COLO668 (cell line): Measurements from ENCODE around the gene CDS1.
"Not testable (repeated sequence)": the region's sequence is repeated elsewhere in the genome, so short reads cannot be mapped to it uniquely, and the experiment has no call there.

Experiments used
- DNase-seq: peaks from one replicate; lab custom pipeline; 2025; ENCODE audit not compliant: unreplicated experiment; lab: John Stamatoyannopoulos, UW

The CDS1 gene

DNA sequence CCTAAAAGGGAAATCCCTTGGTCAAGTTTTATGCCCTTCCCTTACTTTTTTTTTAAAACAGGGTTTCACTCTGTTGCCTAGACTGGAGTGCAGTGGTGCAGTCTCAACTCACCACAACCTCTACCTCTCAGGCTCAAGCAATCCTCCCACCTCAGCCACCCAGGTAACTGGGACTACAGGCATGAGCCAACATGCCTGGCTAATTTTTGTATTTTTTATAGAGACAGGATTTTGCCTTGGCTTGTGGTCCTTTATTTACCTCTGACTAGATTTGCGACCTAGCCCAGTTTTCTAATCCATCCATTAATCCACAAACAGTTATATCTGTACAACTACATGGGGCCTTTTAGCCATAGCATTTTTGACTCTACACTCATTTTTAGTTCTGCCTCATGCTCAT is 23.7 kb downstream of the CDS1 start:
- DNase-seq: no peak

DNA sequence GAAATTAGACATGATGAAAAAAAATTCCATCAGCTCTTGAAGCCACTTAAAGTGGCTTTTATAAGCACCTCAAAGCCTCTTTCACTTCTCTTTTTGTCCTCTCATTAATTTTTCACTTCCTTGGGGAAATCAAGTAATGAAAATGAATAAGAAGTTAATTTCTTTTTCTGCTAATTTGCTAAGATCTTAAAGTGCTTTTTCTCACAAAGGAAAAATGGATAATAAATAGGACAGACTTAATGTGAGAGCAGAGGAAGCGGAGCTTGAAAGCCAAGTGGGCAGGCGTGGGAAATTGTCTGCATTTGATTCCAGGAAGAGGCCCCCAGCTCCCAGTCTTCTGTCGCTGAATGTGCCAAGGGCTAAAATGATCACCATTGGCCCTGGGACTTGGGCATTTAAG is 28.6 kb downstream of the CDS1 start:
- DNase-seq: no peak

DNA sequence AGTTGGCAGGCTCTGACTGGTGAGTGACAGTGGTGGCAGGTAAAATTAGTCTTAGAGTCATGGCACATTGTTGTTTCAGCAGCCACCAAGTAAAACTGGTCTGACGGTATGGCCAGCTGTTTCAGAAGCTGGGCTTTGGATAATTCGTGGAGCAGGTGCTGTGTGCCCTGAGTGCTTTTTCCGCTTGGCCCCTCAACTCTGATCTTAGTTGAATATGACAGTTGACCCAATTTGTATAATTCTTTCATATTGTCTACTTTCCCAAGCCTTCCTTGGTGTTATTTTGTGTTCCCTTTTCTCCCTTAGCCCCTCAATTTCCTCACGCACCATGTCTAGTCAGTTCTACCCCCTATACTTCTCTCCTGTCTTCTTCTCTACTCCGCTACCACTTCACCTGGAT is 32.0 kb downstream of the CDS1 start:
- no peak for DNase-seq

DNA sequence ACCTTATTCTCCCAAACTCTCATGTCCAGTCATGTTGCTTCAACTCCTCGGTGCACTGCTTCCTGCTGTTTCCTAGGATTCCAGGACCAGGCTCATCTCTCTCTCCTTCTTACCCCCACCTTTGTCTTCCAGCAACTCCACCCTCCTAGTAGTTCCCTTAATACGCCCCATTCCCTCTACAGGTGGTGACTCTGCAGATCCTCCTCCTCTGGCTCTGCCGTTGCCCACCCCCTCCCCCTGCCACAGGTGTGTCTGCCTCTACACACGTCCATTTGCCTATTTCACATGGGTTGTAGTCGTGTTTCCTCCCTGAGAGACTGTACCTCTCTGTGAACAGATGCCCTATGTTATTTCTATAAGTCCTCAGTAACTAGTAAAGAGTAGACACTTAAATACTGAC is 32.4 kb downstream of the CDS1 start:
- no peak for DNase-seq

DNA sequence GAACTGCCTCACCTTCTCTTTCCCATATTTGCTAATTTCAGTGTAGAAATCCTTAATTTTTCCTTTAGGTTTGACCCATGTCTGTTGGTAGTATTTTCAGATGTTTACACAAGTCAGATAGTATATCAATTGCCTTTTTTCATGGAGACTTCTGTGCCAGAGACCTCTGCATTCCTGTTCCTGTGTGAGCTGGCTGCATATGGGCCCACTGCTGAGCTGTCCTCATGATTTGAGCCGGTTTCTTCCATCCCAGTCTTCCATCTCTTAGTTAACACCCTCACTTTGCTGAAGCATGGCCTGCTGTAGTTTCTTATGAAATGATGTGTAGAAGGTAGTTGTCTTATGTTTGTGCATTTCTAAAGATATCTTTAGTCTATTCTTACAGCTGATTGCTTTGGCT is 40.0 kb downstream of the CDS1 start:
- no peak for DNase-seq

DNA sequence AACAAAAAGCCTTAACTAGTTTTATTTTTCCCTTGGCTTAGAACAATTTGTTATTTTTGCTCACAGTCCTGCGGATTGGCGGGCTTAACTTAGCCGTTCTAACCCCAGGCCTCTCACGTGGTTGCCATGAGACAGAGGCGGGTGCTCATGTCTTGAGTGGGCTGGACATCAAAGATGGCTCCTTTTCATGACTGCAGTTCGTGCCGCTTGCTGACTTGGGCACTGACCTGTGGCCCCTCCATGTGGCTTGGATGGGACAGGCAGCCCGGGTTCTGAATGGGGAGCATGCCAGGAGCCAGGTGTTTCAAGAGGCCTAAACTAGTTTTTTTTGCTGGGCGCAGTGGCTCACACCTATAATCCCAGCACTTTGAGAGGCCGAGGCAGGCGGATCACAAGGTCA is 40.7 kb downstream of the CDS1 start:
- DNase-seq: no peak

DNA sequence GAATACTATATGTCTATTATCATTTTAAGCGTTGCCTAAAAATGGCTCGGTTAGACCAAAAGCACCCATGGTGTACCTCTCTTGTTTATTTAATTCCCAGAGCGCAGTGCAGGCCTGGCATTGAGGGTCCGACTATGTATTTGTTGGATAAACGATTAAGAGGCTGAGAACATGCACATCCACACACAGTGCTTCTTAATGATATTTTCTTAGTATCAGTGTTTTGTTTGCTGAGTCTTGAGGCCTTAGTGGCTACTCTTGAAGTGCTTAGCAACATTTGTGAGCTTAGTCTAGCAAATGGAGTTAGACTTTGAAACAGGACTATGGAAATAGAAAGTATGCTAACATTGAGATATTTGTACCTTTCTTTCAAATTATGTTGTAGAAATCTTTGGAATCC is 43.7 kb downstream of the CDS1 start:
- DNase-seq: no peak

DNA sequence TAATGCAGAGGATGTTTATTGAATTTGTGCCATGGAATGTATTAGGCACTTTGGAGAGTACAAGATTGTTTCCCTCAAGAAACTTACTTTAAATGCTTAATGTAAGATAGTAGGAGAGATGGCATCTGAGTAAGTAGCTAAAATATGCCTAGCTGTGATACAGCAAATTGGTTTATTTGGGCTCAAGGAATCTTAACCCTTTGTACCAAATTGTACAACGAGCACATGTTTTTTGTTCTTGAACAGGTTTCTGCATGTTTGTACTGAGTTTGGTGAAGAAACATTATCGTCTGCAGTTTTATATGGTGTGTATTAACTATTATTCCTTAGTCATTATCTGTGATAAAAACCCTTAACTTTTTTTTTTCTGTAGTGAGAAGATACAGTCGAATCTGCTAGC is 48.6 kb downstream of the CDS1 start:
- no peak for DNase-seq

DNA sequence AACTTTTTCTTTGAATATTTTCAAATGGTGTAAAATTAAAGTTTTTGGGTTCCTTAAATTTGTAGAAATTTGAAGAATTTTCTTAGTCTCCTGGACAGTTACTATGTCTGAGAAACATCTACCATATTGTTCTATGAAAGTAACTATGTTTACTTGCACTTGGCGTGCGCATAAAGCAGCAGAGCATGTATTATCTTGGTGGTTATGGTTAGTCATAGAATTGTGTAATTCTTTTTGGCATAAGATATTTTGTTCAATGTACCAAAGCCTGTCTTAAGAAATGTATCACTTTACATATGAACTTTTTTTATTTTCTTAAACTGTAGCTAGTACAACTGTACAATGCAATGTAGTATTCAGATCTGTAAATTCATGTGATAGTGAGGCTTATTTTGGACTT is 49.2 kb downstream of the CDS1 start:
- DNase-seq: no peak

DNA sequence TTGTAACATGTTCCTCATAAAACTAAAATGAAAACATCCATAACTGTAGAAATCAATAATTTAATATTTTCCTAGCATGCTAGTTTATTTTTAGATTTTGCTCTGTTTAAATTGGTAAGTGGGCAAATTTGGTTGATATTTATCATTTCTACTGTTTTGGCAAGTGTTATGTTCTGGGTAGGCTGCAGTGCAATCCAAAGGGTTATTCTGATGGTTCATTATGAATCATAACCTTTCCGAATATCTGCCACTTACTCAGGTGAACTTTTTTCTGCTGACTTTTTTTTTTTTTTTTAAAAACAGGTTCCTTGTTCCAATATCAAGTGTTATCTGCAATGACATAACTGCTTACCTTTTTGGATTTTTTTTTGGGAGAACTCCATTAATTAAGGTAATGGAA is 52.0 kb downstream of the CDS1 start:
- no peak for DNase-seq

DNA sequence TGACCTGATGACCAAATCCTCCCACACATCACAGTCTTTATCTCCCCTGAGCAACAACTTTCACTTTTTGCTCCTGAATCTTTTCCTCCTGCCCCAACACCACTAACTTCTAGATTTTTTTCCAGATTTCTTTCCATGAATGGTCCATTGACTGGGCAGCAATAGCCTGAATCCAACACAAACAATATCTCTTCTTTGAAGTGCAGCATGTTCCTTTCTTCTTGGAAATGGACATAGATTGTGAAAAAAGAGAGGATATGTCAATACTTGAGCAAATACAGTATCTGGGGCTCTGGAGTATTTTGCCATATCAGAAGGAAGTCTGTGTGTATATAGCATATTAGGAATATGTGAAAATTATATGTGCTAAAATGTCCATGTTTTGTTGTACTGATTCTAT is 55.2 kb downstream of the CDS1 start:
- DNase-seq: no peak

DNA sequence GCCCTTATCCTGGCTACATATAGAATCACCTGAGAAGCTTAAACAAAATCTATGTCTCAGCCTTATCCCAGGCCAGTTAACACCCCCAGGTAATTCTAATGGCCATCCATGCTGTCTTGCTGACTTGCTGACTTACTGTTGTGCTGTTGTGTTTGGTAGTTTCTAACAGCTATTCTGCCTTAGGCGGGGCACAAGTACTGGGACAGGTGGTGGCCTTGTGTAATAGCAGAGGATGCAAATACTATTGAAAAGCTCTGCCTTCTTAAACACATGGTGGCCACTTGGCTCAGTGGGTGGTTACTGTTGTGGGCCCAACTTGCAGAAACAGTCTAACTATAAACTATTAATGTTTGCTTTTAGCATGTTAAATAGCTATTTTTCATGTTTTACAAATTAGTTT is 56.2 kb downstream of the CDS1 start:
- no peak for DNase-seq

DNA sequence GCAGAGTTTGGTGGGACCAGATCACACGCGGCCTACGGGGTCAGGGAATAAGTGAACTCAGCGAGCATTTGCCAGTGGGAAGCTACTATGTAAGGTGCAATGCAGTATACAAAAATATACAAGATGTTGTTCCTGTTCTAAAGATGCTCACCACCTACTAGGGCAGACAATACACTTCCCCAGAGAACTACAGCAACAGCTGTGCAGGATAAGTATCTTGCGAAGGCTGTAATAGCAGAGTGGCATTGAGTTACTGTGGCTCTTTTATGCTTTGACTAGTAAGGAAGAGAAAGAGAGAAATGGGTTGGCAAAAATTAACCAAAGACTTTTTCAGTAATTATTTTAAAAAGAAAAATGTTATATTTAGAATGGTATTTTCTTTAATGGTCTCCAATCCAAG is 61.2 kb downstream of the CDS1 start:
- no peak for DNase-seq

DNA sequence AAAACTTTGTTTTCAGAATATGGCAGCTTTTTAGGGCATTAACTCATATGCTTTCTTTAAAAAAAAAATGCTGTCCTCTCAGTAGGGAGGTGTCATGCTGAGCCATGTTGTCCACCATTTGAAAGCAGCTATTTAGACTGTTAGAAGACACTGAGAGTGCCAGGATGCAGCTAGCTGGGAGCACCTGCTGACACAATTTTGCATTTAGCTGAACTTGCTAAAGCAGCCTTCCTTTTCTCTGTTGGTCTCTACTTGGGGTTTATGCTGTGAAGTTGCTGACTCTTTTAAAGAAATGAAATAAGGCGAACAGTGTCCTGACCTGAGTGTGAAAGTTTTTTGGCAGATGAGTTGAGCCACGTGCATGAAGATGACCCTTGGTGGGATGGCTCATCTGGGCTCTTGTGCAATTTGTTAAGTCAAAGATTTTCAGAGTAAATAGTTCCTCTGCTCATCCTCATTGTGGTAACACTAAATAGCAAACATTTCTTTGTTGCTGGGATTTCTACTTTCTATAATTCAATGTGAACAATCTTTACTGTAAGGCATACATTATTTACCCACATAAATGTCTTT is 64.5 kb downstream of the CDS1 start:
- DNase-seq: no peak

DNA sequence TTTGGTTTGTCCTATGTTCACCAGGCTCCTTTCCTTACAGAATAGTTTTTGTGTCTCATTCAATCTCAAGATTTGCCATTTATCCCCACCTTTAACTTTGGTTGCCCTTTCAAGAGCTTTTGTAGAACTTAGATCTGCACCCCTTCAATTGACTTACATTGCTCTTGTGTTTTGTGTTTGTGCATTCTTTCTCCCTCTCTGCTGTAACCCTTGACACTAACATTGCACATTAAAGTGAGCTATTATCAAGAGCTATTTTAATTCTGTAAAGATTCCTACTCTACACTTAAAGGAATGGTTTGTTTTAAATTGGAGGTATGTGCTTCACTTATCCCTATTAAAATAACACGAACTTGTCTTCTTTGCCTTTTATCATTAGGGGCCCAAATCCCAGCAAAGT is 65.3 kb downstream of the CDS1 start:
- no peak for DNase-seq

DNA sequence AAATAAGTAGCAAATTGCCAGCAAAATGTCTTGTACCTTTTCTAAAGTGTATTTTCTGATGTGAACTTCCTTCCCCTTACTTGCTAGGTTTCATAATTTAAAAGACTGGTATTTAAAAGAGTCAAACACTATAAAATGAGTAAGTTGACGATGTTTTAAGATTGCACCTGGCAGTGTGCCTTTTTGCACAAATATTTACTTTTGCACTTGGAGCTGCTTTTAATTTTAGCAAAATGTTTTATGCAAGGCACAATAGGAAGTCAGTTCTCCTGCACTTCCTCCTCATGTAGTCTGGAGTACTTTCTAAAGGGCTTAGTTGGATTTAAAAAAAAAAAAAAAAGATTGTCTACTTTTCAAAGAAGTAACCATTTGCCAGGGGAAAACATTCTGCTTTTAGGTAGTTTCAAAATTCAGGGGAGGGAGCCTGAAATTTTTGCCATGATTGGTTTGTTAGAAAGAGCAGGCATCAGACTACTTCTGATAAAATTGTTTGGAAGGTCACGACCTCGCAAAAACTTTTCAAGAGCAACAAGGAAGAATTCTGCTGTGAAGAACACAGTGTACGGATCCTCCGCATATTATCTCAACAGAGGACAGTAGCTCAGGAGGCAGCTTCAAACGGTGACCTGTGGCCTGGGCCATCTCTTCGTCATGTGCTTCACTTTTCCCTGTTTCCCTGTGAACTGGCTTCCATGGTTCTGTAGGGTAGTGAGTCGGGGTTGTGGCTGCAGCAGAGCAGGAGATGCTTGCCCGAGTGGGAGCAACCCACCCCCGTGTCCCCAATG is 66.1 kb downstream of the CDS1 start:
- DNase-seq: no peak

DNA sequence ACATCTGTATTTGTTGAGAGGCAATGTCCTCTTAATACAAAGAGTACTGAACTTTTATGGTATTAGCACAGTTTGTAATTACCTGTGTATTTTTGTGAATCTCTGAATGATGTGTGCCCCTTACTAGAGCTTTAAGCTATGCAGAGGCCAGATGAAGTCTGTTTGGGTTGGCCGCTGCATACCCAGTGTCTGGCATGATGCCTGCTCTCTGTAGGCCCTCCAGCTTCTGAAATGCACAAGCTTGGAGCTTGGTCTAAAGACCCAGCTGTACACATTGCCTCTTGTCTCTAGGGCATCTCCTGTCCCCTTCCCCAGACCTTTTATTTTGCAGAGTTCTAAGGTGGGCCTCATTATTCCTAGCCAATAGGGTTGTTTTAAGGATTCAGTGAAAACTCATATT is 68.6 kb downstream of the CDS1 start:
- no peak for DNase-seq

DNA sequence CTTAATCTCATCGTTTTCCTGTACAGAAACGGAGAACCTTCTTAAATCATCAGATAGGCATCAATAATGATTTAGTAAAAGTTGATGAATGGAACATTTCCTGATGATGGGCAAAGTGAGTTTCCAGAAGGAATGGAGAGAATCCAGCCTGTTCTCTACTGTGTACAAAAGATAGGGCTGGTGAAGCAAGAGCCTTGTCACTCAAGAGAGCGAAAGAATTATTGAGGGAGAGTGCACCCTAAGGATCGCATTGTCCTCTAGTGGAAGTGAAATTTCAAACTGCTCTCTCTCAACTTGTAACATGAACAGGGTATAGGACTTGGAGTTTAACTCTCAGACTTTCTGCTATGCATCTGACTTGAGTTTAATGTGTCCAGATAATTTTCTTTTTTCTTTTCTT is 69.6 kb downstream of the CDS1 start:
- no peak for DNase-seq

DNA sequence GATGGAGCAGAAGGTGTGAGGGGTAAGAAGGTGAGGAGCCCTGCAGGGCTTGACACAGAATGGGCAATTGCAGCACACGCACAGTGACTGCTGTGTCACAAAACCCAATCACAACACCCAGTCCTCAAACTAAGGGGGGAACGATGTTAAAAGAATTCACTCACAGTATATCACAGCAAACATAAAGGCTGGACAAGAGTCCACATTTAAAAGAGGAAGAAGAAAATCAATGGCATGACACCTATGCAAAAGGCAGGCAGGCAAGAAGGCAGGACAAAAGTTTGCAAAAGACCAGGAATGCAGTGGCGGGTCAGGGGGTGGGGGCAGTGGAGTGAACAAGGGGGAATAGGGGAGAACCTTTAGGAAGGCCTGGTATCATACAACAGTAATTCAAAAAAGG is 77.7 kb downstream of the CDS1 start:
- no peak for DNase-seq

DNA sequence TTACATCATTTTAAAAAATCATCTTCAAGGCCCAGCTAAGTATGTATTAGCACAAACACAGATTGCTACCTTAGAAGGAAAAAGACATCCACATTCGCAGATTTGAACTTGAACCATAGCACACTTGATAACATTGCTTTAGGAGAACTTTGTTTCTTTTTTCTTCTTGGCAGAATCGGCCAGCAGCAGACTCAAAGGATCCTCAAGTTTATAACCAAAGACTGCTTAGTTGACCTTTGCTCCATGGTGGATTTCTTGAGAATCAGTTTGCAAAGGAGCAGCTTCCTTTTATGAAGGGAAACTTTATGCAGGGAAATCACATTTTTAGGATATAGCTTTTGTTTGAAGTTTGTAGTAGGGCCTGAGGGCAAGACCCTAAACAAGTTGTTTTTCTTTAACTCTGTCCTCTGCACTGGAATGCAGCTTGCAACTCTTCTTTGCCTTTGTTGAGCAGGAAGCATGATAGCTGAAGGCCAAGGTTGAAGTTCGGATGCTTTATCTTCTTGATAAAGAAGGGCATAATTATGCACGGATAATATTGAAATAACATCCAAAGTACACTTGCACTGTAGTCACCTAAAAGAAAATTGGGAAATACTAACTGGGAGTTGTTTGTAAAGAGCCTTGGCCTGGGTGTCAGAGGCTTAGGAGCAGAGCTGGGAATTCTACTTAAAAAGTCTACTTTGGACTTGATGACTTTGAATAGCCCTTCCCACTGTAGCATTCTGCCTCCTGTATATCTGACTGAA is 78.4 kb downstream of the CDS1 start:
- no peak for DNase-seq

DNA sequence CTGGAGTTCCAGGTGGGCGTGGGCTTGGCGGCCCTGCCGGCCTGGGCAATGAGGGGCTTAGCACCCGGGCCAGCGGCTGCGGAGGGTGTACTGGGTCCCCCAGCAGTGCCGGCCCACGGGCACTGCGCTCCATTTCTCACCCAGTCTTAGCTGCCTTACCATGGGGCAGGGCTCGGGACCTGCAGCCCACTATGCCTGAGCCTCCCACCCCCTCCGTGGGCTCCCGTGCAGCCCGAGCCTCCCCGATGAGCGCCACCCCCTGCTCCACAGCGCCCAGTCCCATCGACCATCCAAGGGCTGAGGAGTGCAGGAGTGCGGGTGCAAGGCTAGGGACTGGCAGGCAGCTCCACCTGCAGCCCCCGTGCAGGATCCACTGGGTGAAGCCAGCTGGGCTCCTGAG is 81.8 kb downstream of the CDS1 start:
- not testable (repeated sequence) for DNase-seq

DNA sequence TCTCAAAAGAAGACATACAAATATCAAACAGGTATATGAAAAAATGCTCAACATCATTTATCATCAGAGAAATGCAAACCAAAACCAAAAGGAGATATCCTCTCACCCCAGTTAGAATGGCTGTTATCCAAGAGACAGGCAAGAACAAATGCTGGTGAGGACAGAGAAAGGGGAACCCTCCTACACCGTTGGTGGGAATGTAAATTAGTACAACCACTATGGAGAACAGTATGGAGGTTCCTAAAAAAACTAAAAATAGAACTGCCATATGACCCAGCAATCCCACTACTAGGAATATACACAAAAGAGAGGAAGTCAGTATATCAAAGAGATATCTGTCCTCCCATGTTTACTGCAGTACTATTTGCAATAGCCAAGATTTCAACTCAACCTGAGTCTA is 83.5 kb downstream of the CDS1 start:
- no peak for DNase-seq
